Activated CD8-positive, alpha-beta T cell treated with anti-CD3 and anti-CD28 coated beads for 36 hours (primary cell): ENCODE results near the gene GPR32. TPM values are rescaled to one million over a fixed set of nuclear protein-coding genes. Genes with fewer than 3 reads are reported as not detected.
A peak's percentile ranks its signal among the peaks of the same experiment; 100 is the strongest.

Source experiments
- ATAC-seq: fragments of 200-7000 bp; cut with Tn5 transposase; one replicate; pipeline ENCODE4 v1.10.0; 2021; ENCODE audit warnings: mild to moderate bottlenecking, moderate library complexity
- CTCF ChIA-PET: fragments of 350-600 bp; sonication (Branson Sonifier 250); formaldehyde crosslinking; loops from one replicate; lab custom pipeline; 2021; ENCODE audit warnings: antibody characterized with exemption; lab: Charles Lee
- POLR2A ChIA-PET: fragments of 350-600 bp; sonication (Branson Sonifier 250); formaldehyde crosslinking; loops from one replicate; lab custom pipeline; 2021; ENCODE audit warnings: antibody characterized with exemption; lab: Charles Lee
- DNase-seq: peaks from one replicate; pipeline ENCODE4 v3.0.0-alpha.2; 2020
- H3K27ac Mint-ChIP-seq: one replicate; pipeline ENCODE4 v1.8.0; 2021; ENCODE audit warnings: mild to moderate bottlenecking, mixed read lengths
- H3K27me3 Mint-ChIP-seq: one replicate; pipeline ENCODE4 v1.8.0; 2021; ENCODE audit warnings: mixed read lengths
- H3K36me3 Mint-ChIP-seq: one replicate; pipeline ENCODE4 v1.8.0; 2021; ENCODE audit warnings: low read depth, mixed read lengths
- H3K4me1 Mint-ChIP-seq: one replicate; pipeline ENCODE4 v1.8.0; 2021; ENCODE audit warnings: low read depth, mixed read lengths
- H3K4me3 Mint-ChIP-seq: one replicate; pipeline ENCODE4 v1.8.0; 2021; ENCODE audit warnings: mild to moderate bottlenecking, moderate library complexity, mixed read lengths
- H3K9me3 Mint-ChIP-seq: one replicate; pipeline ENCODE4 v1.8.0; 2021; ENCODE audit warnings: mixed read lengths
- intact Hi-C: fragments of 100-400 bp; cut with micrococcal nuclease; formaldehyde crosslinking; loops from one replicate; pipeline ENCODE4 v1.10.0; 2022
- total RNA-seq, 2 experiments: library from RNA; stranded (reverse); gene quantifications; one replicate each; pipeline ENCODE4 v1.2.3, GENCODE V29; 2021
- TF ChIP-seq, protein P1 (sequence below): fragments of 200-600 bp; IDR thresholded peaks from one replicate; pipeline ENCODE4 v1.8.0; 2022; ENCODE audit warnings: antibody characterized with exemption, mild to moderate bottlenecking

Gene GPR32
- total RNA-seq, 2 experiments from 2014 or later: not detected

DNA sequence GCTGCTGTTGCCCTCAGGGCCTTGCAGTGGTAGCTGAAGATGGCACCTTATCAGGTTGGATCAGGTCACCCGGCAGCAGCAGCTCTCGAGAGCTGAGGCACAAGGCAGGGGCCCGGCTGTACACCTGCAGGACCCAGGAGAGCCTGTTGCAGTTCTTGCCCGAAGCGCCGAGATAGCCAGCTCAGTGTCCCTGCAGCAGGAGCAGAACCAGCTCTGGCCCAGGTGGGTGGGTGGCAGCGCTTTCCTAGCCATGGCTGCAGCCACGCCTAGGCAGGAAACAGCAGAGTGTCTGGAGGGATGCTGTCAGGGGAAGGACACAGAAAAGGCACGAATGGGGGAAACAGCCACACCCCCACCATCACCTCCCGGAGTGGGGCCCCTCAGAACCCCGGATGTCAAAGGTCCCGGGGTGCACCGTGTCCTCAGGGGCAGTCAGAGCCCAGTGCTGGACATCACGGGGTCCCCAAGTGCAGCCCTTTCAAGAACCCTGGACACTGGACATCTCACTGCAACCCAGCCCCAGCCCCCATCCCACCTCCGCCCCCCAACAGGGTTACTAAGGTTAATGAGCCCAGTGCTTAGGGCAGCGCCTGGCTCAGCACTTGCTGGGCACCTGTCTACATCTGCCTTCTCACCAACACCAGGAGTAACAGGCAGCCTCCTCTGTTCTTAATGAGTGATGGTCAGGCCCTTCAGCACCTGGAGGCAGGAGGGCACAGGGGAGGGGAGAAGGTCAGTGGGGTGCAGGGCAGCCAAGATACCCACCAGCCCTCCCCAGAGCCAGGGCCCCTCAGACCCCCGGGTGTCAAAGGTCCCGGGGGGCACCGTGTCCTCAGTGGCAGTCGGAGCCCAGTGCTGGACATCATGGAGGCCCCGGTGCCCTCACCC, 28.6 kb downstream of the GPR32 start:
- H3K9me3 Mint-ChIP-seq: no peaks in the 10 kb centered on the region
- no peak for DNase-seq
- TF ChIP-seq, protein P1, sequence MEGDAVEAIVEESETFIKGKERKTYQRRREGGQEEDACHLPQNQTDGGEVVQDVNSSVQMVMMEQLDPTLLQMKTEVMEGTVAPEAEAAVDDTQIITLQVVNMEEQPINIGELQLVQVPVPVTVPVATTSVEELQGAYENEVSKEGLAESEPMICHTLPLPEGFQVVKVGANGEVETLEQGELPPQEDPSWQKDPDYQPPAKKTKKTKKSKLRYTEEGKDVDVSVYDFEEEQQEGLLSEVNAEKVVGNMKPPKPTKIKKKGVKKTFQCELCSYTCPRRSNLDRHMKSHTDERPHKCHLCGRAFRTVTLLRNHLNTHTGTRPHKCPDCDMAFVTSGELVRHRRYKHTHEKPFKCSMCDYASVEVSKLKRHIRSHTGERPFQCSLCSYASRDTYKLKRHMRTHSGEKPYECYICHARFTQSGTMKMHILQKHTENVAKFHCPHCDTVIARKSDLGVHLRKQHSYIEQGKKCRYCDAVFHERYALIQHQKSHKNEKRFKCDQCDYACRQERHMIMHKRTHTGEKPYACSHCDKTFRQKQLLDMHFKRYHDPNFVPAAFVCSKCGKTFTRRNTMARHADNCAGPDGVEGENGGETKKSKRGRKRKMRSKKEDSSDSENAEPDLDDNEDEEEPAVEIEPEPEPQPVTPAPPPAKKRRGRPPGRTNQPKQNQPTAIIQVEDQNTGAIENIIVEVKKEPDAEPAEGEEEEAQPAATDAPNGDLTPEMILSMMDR: no peak
- ATAC-seq: no peak
- H3K4me3 Mint-ChIP-seq: no peak overlapping the region
- peaks cover 31% of the 10 kb centered on the region for H3K4me1 Mint-ChIP-seq
- no peak overlapping the region for H3K27ac Mint-ChIP-seq
- CTCF ChIA-PET: interaction anchor here (1.1 kb wide), 1 partner anchor 15 kb away, joined by 4 read pairs; no protein-coding TSS in a partner anchor
- intact Hi-C loops: no loop called here
- no peaks in the 10 kb centered on the region for H3K27me3 Mint-ChIP-seq
- H3K36me3 Mint-ChIP-seq: peaks cover 70% of the 10 kb centered on the region
- POLR2A ChIA-PET: interaction anchor here (0.6 to 6.7 kb wide), 4 partner anchors 6 to 76 kb away, joined by 3 to 99 read pairs (median 14); partner anchors contain the start of gene ACP4

DNA sequence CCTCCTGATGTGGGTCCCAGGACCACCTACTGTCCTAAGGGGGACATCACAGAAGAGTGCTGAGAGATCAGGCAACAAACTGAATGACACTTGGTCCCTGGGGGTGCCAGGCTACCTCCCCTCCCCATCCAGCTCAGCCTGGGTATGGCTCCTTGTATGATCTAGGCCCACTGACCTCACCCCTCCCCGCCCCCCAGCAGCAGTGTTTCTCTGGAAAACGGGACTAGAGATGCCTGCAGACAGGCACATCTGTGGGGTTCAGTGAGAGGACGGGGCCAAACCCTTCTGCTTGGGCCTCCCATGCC, 29.2 kb downstream of the GPR32 start:
- Mint-ChIP-seq H3K27me3 (no peaks in the 10 kb centered on the region), H3K36me3 (peaks cover 71% of the 10 kb centered on the region), H3K4me3 (no peak overlapping the region), H3K4me1 (peaks cover 26% of the 10 kb centered on the region), H3K9me3 (no peaks in the 10 kb centered on the region), H3K27ac (no peak overlapping the region)
- DNase-seq (no peak), ATAC-seq (no peak)
- TF ChIP-seq, protein P1: no peak
- intact Hi-C loops: no loop called here
- CTCF ChIA-PET: no interaction called here
- POLR2A ChIA-PET: interaction anchor here (6.7 kb wide), 1 partner anchor 7 kb away, joined by 99 read pairs; the partner anchor contains the start of gene ACP4

DNA sequence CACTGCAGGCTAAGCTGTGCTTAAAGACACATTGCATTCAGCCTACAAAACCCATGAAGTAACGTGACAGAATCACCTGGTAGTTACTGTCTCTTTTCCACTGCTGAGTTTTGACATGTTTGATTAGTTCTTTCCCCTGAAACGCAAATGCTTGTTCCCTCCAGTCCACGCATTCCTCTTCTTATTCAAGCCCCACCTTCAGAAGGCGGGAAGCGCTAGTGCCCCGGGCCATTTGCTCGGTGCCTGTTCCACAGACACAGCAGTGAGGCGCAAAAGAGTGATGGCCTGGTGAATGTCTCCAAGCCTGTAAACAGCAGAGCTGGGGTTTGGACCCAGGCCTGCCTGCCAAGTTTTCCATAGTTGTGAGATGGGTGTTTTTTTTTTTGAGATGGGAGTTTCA, 30.8 kb downstream of the GPR32 start:
- ChIA-PET POLR2A (interaction anchor here (6.7 kb wide), 1 partner anchor 8 kb away, joined by 99 read pairs; the partner anchor contains the start of gene ACP4), CTCF (no interaction called here)
- ATAC-seq: no peak
- Mint-ChIP-seq H3K4me1 (peaks cover 28% of the 10 kb centered on the region), H3K9me3 (no peaks in the 10 kb centered on the region), H3K27ac (peak overlapping the region; percentile 64), H3K27me3 (no peaks in the 10 kb centered on the region), H3K4me3 (peak overlapping the region; percentile 57), H3K36me3 (peaks cover 66% of the 10 kb centered on the region)
- TF ChIP-seq, protein P1: no peak
- DNase-seq: no peak
- intact Hi-C loops: loop anchor here (10.0 kb wide), 1 partner anchor 124 kb away; no protein-coding TSS in a partner anchor

DNA sequence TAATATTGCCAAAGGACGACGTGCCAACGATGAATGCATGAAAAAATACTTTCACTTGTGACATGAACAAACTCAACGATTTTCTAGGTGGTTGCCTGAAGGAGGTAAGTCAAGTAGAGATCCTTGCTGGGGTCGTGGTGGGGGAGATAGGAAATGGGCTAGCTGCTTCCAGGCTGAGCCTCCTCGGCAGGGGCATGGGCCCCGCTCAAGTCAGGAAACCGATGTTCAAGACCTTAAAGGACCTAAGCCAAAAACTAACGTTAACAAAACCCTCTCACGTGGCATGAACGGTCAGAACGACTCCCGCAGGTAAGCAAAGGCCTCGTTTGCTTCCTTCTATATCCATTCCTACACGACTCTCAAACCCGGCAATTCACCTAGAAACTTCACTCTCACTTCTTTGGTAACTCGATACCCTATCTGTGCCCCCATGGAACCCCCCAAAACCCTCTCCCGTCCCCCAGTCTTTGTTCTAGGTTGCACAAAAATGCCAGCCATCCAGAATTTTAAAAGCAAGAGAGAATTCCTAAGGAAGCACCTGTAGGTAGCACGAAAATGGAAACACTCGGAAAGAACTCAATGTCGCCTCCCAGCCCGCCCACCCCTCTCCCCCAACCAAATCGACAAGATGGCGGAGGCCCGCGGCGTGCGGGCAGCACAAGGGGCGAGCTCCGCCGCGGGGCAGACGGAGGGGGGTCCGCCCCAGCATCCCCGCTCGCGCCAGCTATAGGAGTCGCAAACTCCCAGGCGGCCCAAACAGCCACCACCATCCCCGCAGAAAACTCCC, 33.6 kb downstream of the GPR32 start:
- peaks cover 52% of the 10 kb centered on the region for H3K36me3 Mint-ChIP-seq
- peaks cover 29% of the 10 kb centered on the region for H3K4me1 Mint-ChIP-seq
- DNase-seq (no peak), ATAC-seq (no peak)
- TF ChIP-seq, protein P1: no peak
- intact Hi-C loops: loop anchor here (10.0 kb wide), 1 partner anchor 121 kb away; no protein-coding TSS in a partner anchor
- H3K27me3 Mint-ChIP-seq: no peaks in the 10 kb centered on the region
- POLR2A ChIA-PET: interaction anchor here (0.6 to 6.7 kb wide), 11 partner anchors 10 to 292 kb away, joined by 3 to 99 read pairs (median 4); partner anchors contain the start of genes ACP4 and JOSD2
- peak overlapping the region; percentile 100 for H3K27ac Mint-ChIP-seq
- H3K9me3 Mint-ChIP-seq: no peaks in the 10 kb centered on the region
- CTCF ChIA-PET: interaction anchor here (1.7 kb wide), 1 partner anchor 118 kb away, joined by 6 read pairs; no protein-coding TSS in a partner anchor
- peak overlapping the region; percentile 95 for H3K4me3 Mint-ChIP-seq
